ENCODE data around the gene ZNF609.

- TF ChIP-seq CTCF (IDR thresholded peaks at IDR 0.05) (no peak), EP300 (IDR thresholded peaks at IDR 0.05) (no peak), POLR2A (IDR thresholded peaks at IDR 0.05) (no peak), POLR2AphosphoS5 (IDR thresholded peaks at IDR 0.05) (no peak)
These were observed 47.5 kb downstream of the ZNF609 start for GRCh38 chr15:64507845-64508244.

Data from sigmoid colon (tissue), 4 donors.